GM12801 (cell line): ENCODE data around the gene IQGAP2.

Experiments used
- CTCF ChIP-seq: IDR thresholded peaks from one replicate; pipeline ENCODE4 v1.5.1; 2011; ENCODE audit warnings: control low read depth; ENCODE audit not compliant: insufficient read length; ENCODE audit errors: extremely low read depth

Gene IQGAP2

GRCh38 chr5:76553251-76553650, 150.2 kb downstream of the IQGAP2 start:
- no peak for TF ChIP-seq CTCF

GRCh38 chr5:76555114-76555513, 152.0 kb downstream of the IQGAP2 start:
- TF ChIP-seq CTCF: no peak

- TF ChIP-seq CTCF: no peak
These were observed 152.6 kb downstream of the IQGAP2 start for GRCh38 chr5:76555717-76556116.

- TF ChIP-seq CTCF: no peak
These were observed 153.6 kb downstream of the IQGAP2 start for GRCh38 chr5:76556511-76557221.

GRCh38 chr5:76560952-76561891, 158.1 kb downstream of the IQGAP2 start:
- no peak for TF ChIP-seq CTCF

GRCh38 chr5:76561959-76562358, 158.9 kb downstream of the IQGAP2 start:
- TF ChIP-seq CTCF: no peak

GRCh38 chr5:76565009-76565408, 161.9 kb downstream of the IQGAP2 start:
- no peak for TF ChIP-seq CTCF
